HG02884 (cell line): Measurements from ENCODE around the gene NFIA.

Experiments used
- ATAC-seq: cut with Tn5 transposase; IDR thresholded peaks from one replicate; pipeline ENCODE4 v1.9.1; 2021; ENCODE audit warnings: mild to moderate bottlenecking, moderate library complexity; ENCODE audit not compliant: unreplicated experiment

Gene NFIA

GRCh38 chr1:61501971-61502916, 419.9 kb downstream of the NFIA start:
- no peak for ATAC-seq

- no peak for ATAC-seq
Measured at GRCh38 chr1:61504305-61504704, 421.9 kb downstream of the NFIA start.

- ATAC-seq = no peak
Measured at GRCh38 chr1:61504852-61505390, 422.6 kb downstream of the NFIA start.

- no peak for ATAC-seq
Measured at GRCh38 chr1:61506236-61506635, 423.9 kb downstream of the NFIA start.

GRCh38 chr1:61506944-61507500, 424.7 kb downstream of the NFIA start:
- no peak for ATAC-seq
